OCI-LY1 (cell line): ENCODE data around the gene BCR.

Experiments used
- H2AFZ ChIP-seq: fragments of 200-600 bp; sonication (generic), shearing (Covaris generic); 2 replicates; pipeline ENCODE4 v1.6.0; 2014; ENCODE audit warnings: antibody characterized with exemption, mild to moderate bottlenecking, low read length
- H3F3A ChIP-seq: fragments of 200-600 bp; sonication (generic), shearing (Covaris generic); 2 replicates; pipeline ENCODE4 v1.6.0; 2014; ENCODE audit warnings: mild to moderate bottlenecking, antibody characterized with exemption, low read length, moderate library complexity; ENCODE audit not compliant: insufficient read depth
- H3K27ac ChIP-seq: fragments of 200-600 bp; sonication (generic); 2 replicates; pipeline ENCODE4 v1.5.1; 2014; ENCODE audit warnings: low read length, mixed run types, mild to moderate bottlenecking, low read depth; ENCODE audit not compliant: poor library complexity, severe bottlenecking
- H3K27me3 ChIP-seq: fragments of 200-600 bp; sonication (generic); 2 replicates; pipeline ENCODE4 v1.6.0; 2014; ENCODE audit warnings: antibody characterized with exemption, mild to moderate bottlenecking, low read length, moderate library complexity; ENCODE audit not compliant: insufficient read depth
- H3K36me3 ChIP-seq: fragments of 200-600 bp; sonication (generic); 2 replicates; pipeline ENCODE4 v1.6.1; 2014; ENCODE audit warnings: mild to moderate bottlenecking, antibody characterized with exemption, low read length, moderate library complexity, mixed read lengths; ENCODE audit not compliant: insufficient read depth
- H3K4me1 ChIP-seq: fragments of 200-600 bp; sonication (generic); 2 replicates; pipeline ENCODE4 v1.5.1; 2014; ENCODE audit warnings: mild to moderate bottlenecking, low read length, moderate library complexity; ENCODE audit not compliant: insufficient read depth, severe bottlenecking
- H3K4me2 ChIP-seq: fragments of 200-600 bp; sonication (generic), shearing (Covaris generic); 2 replicates; pipeline ENCODE4 v1.6.1; 2014; ENCODE audit warnings: low read length
- H3K4me3 ChIP-seq: fragments of 200-600 bp; sonication (generic); 2 replicates; pipeline ENCODE4 v1.5.1; 2014; ENCODE audit warnings: low read length, low read depth, mild to moderate bottlenecking, mixed read lengths; ENCODE audit not compliant: poor library complexity, severe bottlenecking
- H3K79me2 ChIP-seq: fragments of 200-600 bp; shearing (Covaris generic); 2 replicates; pipeline ENCODE4 v1.6.1; 2016; ENCODE audit warnings: mixed run types, low read length, mixed read lengths; ENCODE audit not compliant: insufficient read depth
- H3K9ac ChIP-seq: fragments of 200-600 bp; sonication (generic), shearing (Covaris generic); 2 replicates; pipeline ENCODE4 v1.6.1; 2014; ENCODE audit warnings: mild to moderate bottlenecking, low read length, mixed read lengths
- H3K9me2 ChIP-seq: fragments of 200-600 bp; sonication (generic), shearing (Covaris generic); 2 replicates; pipeline ENCODE4 v1.6.1; 2014; ENCODE audit warnings: low read depth, mild to moderate bottlenecking, low read length, mixed read lengths
- H3K9me3 ChIP-seq: fragments of 200-600 bp; shearing (Covaris generic); 2 replicates; pipeline ENCODE4 v1.6.1; 2014; ENCODE audit warnings: low read length, mixed read lengths
- H4K20me1 ChIP-seq: fragments of 200-600 bp; sonication (generic), shearing (Covaris generic); 2 replicates; pipeline ENCODE4 v1.6.0; 2016; ENCODE audit warnings: mild to moderate bottlenecking, low read length; ENCODE audit not compliant: insufficient read depth
- CTCF ChIP-seq: fragments of 200-600 bp; sonication (generic), shearing (Covaris generic); IDR thresholded peaks from 2 replicates; pipeline ENCODE4 v1.5.1; 2017; ENCODE audit warnings: mild to moderate bottlenecking, antibody characterized with exemption, low read length, moderate library complexity, mixed read lengths
- EZH2 ChIP-seq: fragments of 200-600 bp; sonication (generic), shearing (Covaris generic); IDR thresholded peaks from 2 replicates; pipeline ENCODE4 v1.8.0; 2017; ENCODE audit warnings: borderline replicate concordance, mixed run types, mild to moderate bottlenecking, antibody characterized with exemption, low read length, moderate library complexity, mixed read lengths

The BCR gene

GRCh38 chr22:23270212-23270733 is 90.0 kb downstream of the BCR start:
- Histone ChIP-seq H3K4me3 (no peak overlapping the region), H3K36me3 (peaks cover 74% of the 10 kb centered on the region), H3K4me1 (peaks cover 63% of the 10 kb centered on the region), H3F3A (peaks cover 7% of the 10 kb centered on the region; the same call in 1 of the 2 replicates), H3K9ac (peak overlapping the region; percentile 25; the same call in 1 of the 2 replicates), H3K4me2 (peak overlapping the region; percentile 29; the same call in 1 of the 2 replicates), H3K27me3 (no peaks in the 10 kb centered on the region), H3K9me2 (no peaks in the 10 kb centered on the region), H2AFZ (no peak overlapping the region), H4K20me1 (no peaks in the 10 kb centered on the region), H3K79me2 (0 out of 2 replicates have a peak, but pooled peaks cover under 1% of the 10 kb centered on the region), H3K9me3 (no peaks in the 10 kb centered on the region), H3K27ac (peak overlapping the region; percentile 97)
- TF ChIP-seq CTCF (no peak), EZH2 (no peak)

GRCh38 chr22:23270798-23271596 is 90.7 kb downstream of the BCR start:
- H3K4me1 ChIP-seq, result peaks cover 56% of the 10 kb centered on the region
- no peaks in the 10 kb centered on the region for H3K27me3 ChIP-seq
- H3K27ac ChIP-seq, result peak overlapping the region; percentile 97
- H3K36me3 ChIP-seq, result peaks cover 74% of the 10 kb centered on the region
- no peaks in the 10 kb centered on the region for H3K9me2 ChIP-seq
- no peak overlapping the region for H3K4me2 ChIP-seq
- TF ChIP-seq CTCF (no peak), EZH2 (no peak)
- H2AFZ ChIP-seq, result no peak overlapping the region
- peaks cover 7% of the 10 kb centered on the region; the same call in 1 of the 2 replicates for H3F3A ChIP-seq
- H3K4me3 ChIP-seq, result no peak overlapping the region
- no peaks in the 10 kb centered on the region for H3K9me3 ChIP-seq
- no peaks in the 10 kb centered on the region for H3K79me2 ChIP-seq
- peak overlapping the region; percentile 17; the same call in 1 of the 2 replicates for H3K9ac ChIP-seq
- H4K20me1 ChIP-seq, result no peaks in the 10 kb centered on the region

- H3K36me3 ChIP-seq, result peaks cover 75% of the 10 kb centered on the region
- no peaks in the 10 kb centered on the region for H3K9me3 ChIP-seq
- no peak overlapping the region for H3K4me2 ChIP-seq
- H2AFZ ChIP-seq, result no peak overlapping the region
- peaks cover 7% of the 10 kb centered on the region; the same call in 1 of the 2 replicates for H3F3A ChIP-seq
- no peaks in the 10 kb centered on the region for H4K20me1 ChIP-seq
- H3K27me3 ChIP-seq, result no peaks in the 10 kb centered on the region
- TF ChIP-seq EZH2, result no peak
- H3K27ac ChIP-seq, result peak overlapping the region; percentile 97
- no peak overlapping the region for H3K4me3 ChIP-seq
- H3K9me2 ChIP-seq, result no peaks in the 10 kb centered on the region
- H3K9ac ChIP-seq, result no peak overlapping the region; the same call in 1 of the 2 replicates
- no peaks in the 10 kb centered on the region for H3K79me2 ChIP-seq
- H3K4me1 ChIP-seq, result peaks cover 54% of the 10 kb centered on the region
Observed at GRCh38 chr22:23271597-23271908, 91.2 kb downstream of the BCR start.
